Fibroblast of lung (primary cell): Measurements from ENCODE around the gene TBXA2R. TPM values are rescaled to one million over a fixed set of nuclear protein-coding genes. Genes with fewer than 3 reads are reported as not detected.

ENCODE experiments used
- DNase-seq, 2 donors: peaks; one replicate each; pipeline versions ENCODE4 v3.0.0 to v3.0.0-alpha.2; 2010; ENCODE audit warnings: low read depth in 2 of 2
- H2AFZ ChIP-seq: 2 replicates; pipeline ENCODE4 v1.5.1; 2012; ENCODE audit warnings: low read length, control low read depth, inconsistent platforms
- H3K27ac ChIP-seq: 2 replicates; pipeline ENCODE4 v1.5.1; 2011; ENCODE audit warnings: low read length, control low read depth; ENCODE audit not compliant: insufficient read depth
- H3K27me3 ChIP-seq: 2 replicates; pipeline ENCODE4 v1.5.1; 2011; ENCODE audit warnings: mild to moderate bottlenecking, low read length; ENCODE audit not compliant: control insufficient read depth, insufficient read depth
- H3K36me3 ChIP-seq: 2 replicates; pipeline ENCODE4 v1.5.1; 2011; ENCODE audit warnings: low read length; ENCODE audit not compliant: control insufficient read depth, insufficient read depth
- H3K4me1 ChIP-seq: 2 replicates; pipeline ENCODE4 v1.5.1; 2011; ENCODE audit warnings: low read length; ENCODE audit not compliant: control insufficient read depth, insufficient read depth; ENCODE audit errors: extremely low read depth
- H3K4me2 ChIP-seq: 2 replicates; pipeline ENCODE4 v1.5.1; 2011; ENCODE audit warnings: low read length, control low read depth; ENCODE audit not compliant: insufficient read depth; ENCODE audit errors: extremely low read depth
- H3K4me3 ChIP-seq, 4 experiments: fragments of 200-600 bp in 1 of 4; sonication (generic) in 1 of 4; replicated peaks in 1 of 4; 2 replicates each; pipeline ENCODE4 v1.5.1; 2011 to 2016; ENCODE audit warnings: low read length in 4 of 4, low read depth in 3 of 4, mild to moderate bottlenecking in 3 of 4, control low read depth in 2 of 4, inconsistent platforms in 1 of 4, mixed read lengths in 1 of 4; ENCODE audit not compliant: insufficient read depth in 1 of 4; ENCODE audit errors: control extremely low read depth in 1 of 4
- H3K79me2 ChIP-seq: 2 replicates; pipeline ENCODE4 v1.5.1; 2012; ENCODE audit warnings: mild to moderate bottlenecking, low read length, inconsistent platforms; ENCODE audit not compliant: control insufficient read depth, insufficient read depth
- H3K9ac ChIP-seq: 2 replicates; pipeline ENCODE4 v1.5.1; 2011; ENCODE audit warnings: mild to moderate bottlenecking, low read length, control low read depth; ENCODE audit not compliant: insufficient read depth
- H3K9me3 ChIP-seq: 2 replicates; pipeline ENCODE4 v1.5.1; 2012; ENCODE audit warnings: low read depth, low read length; ENCODE audit not compliant: control insufficient read depth, insufficient read depth
- H4K20me1 ChIP-seq: 2 replicates; pipeline ENCODE4 v1.5.1; 2011; ENCODE audit warnings: low read length; ENCODE audit not compliant: control insufficient read depth, insufficient read depth; ENCODE audit errors: extremely low read depth
- CTCF ChIP-seq, 2 donors: IDR thresholded peaks in 1 of 2; conservative IDR thresholded peaks in 1 of 2; 1 replicate in 1 of 2; 2 replicates in 1 of 2; pipeline ENCODE4 v1.5.1; 2011 to 2012; ENCODE audit warnings: low read length in 2 of 2, control low read depth in 1 of 2, inconsistent platforms in 1 of 2, low read depth in 1 of 2, mild to moderate bottlenecking in 1 of 2
- EZH2 ChIP-seq: IDR thresholded peaks from 2 replicates; pipeline ENCODE4 v1.5.1; 2012; ENCODE audit warnings: low read length, control low read depth, mild to moderate bottlenecking; ENCODE audit errors: missing control alignments
- polyA plus RNA-seq, 2 donors: library from polyadenylated mRNA; depleted of rRNA in 1 of 2; stranded (reverse) in 1 of 2; unstranded in 1 of 2; fragments of >200 nt; gene quantifications; 2 replicates each; pipeline ENCODE4 v1.2.1, GENCODE V29; 2011 to 2012; ENCODE audit warnings: missing spikeins in 1 of 2
- total RNA-seq: library from RNA; depleted of rRNA; stranded (reverse); fragments of >200 nt; gene quantifications from 2 replicates; pipeline ENCODE4 v1.2.1, GENCODE V29; 2014

The TBXA2R gene
- total and polyA plus RNA-seq, 2 donors (not counting 1 experiment from before 2014, with no cell fraction given) = 1.3 to 1.8 TPM

GRCh38 chr19:3653865-3654513 is 47.3 kb upstream of the TBXA2R start:
- Histone ChIP-seq H3K27me3 (no peaks in the 10 kb centered on the region), H3K4me2 (no peak overlapping the region), H3K36me3 (peaks cover 25% of the 10 kb centered on the region), H3K27ac (no peak overlapping the region), H3K9ac (no peak overlapping the region), H3K9me3 (no peaks in the 10 kb centered on the region), H3K79me2 (no peaks in the 10 kb centered on the region), H2AFZ (no peak overlapping the region), H4K20me1 (no peaks in the 10 kb centered on the region), H3K4me3 (no peak overlapping the region), H3K4me1 (no peaks in the 10 kb centered on the region)
- no peak for TF ChIP-seq CTCF (conservative IDR thresholded peaks at IDR 0.05 in 1 of 2, IDR thresholded peaks at IDR 0.05 in 1 of 2; ENCODE audit: low read depth in 1 of 2, low read length in 2 of 2)
- no peak for DNase-seq

GRCh38 chr19:3653081-3653795 is 46.6 kb upstream of the TBXA2R start:
- TF ChIP-seq CTCF (conservative IDR thresholded peaks at IDR 0.05 in 1 of 2, IDR thresholded peaks at IDR 0.05 in 1 of 2; ENCODE audit: low read depth in 1 of 2, low read length in 2 of 2) (no peak), EZH2 (no peak)
- Histone ChIP-seq H3K27ac (no peak overlapping the region), H3K4me3 (no peak overlapping the region)

GRCh38 chr19:3652422-3652821 is 45.7 kb upstream of the TBXA2R start:
- Histone ChIP-seq H3K36me3 (peaks cover 24% of the 10 kb centered on the region), H3K4me1 (no peaks in the 10 kb centered on the region), H3K79me2 (no peaks in the 10 kb centered on the region), H3K27ac (no peak overlapping the region), H3K27me3 (no peaks in the 10 kb centered on the region), H4K20me1 (no peaks in the 10 kb centered on the region), H3K4me2 (no peak overlapping the region), H3K4me3 (no peak overlapping the region), H3K9me3 (no peaks in the 10 kb centered on the region), H3K9ac (no peak overlapping the region), H2AFZ (no peak overlapping the region)
- DNase-seq = no peak
- no peak for TF ChIP-seq EZH2
- no peak for TF ChIP-seq CTCF (conservative IDR thresholded peaks at IDR 0.05 in 1 of 2, IDR thresholded peaks at IDR 0.05 in 1 of 2; ENCODE audit: low read depth in 1 of 2, low read length in 2 of 2)

More at GRCh38 chr19:3653081-3653795, 46.6 kb upstream of the TBXA2R start:
- Histone ChIP-seq H3K79me2 (no peaks in the 10 kb centered on the region), H3K27me3 (no peaks in the 10 kb centered on the region), H3K9me3 (no peaks in the 10 kb centered on the region), H3K36me3 (peaks cover 25% of the 10 kb centered on the region), H4K20me1 (no peaks in the 10 kb centered on the region), H2AFZ (no peak overlapping the region), H3K4me1 (no peaks in the 10 kb centered on the region), H3K4me2 (no peak overlapping the region), H3K9ac (no peak overlapping the region)
- DNase-seq = no peak
